Astrocyte of the spinal cord (primary cell): ENCODE measurements around the gene MON1B.
A peak's percentile ranks its signal among the peaks of the same experiment; 100 is the strongest.

Experiments used
- DNase-seq: peaks from one replicate; pipeline ENCODE4 v3.0.0; 2011; ENCODE audit warnings: low read depth, low spot score
- H3K4me3 ChIP-seq: 2 replicates; pipeline ENCODE4 v1.5.1; 2011; ENCODE audit warnings: low read depth, mild to moderate bottlenecking, low read length, moderate library complexity
- CTCF ChIP-seq: IDR thresholded peaks from 2 replicates; pipeline ENCODE4 v1.5.1; 2012; ENCODE audit warnings: low read depth, mild to moderate bottlenecking, low read length, inconsistent platforms
- in situ Hi-C: cut with HindIII; loops from 2 replicates; pipeline ENCODE4 v1.10.0; 2017; ENCODE audit warnings: low sequenced_read_pairs

MON1B gene

GRCh38 chr16:77223184-77223583 lies 32.2 kb downstream of the MON1B start:
- DNase-seq: no peak
- H3K4me3 ChIP-seq: no peak overlapping the region
- in situ Hi-C loops: no loop called here
- peak; percentile 24 for TF ChIP-seq CTCF

DNA sequence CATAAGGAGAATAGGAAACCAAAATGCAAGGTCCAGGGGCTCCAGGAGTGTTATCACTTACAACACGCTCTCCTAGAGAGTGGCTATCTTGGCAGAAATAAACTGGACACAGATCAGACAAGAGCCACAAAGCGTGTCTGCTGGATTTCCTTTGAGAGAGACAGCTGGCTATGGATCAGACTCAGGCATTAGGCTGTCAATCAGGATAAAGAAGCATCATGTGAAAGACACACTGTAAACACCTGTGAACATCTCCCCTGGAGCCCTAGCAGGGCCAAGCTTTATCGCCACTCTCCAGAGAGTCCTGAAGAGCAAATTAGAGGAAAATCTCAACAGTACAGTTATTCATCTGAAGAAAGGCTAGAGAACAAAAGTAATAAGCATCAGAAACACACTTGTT lies 34.2 kb downstream of the MON1B start:
- no peak for TF ChIP-seq CTCF
- in situ Hi-C loops: no loop called here
- no peak for DNase-seq
- H3K4me3 ChIP-seq: no peak overlapping the region

DNA sequence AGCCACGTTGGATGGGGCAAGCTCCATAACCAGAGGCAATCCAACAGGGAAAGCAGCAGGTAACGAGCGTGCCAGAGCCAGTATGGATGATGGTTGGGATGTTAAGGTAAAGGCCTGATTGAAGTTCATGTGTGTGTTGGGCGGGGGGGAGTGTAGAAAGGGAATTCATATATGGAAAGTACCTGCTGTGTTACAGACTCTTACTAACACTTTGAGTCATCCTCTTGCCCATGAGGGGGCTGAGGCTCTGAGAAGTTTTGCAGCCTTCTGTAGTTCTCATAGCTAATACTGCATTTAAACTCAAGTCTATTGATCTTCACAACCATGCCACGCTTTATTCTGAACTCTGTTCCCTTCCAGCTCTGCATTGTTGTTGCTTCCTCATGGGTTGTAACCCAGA lies 36.8 kb downstream of the MON1B start:
- in situ Hi-C loops: no loop called here
- no peak for DNase-seq
- no peak overlapping the region for H3K4me3 ChIP-seq
- no peak for TF ChIP-seq CTCF

DNA sequence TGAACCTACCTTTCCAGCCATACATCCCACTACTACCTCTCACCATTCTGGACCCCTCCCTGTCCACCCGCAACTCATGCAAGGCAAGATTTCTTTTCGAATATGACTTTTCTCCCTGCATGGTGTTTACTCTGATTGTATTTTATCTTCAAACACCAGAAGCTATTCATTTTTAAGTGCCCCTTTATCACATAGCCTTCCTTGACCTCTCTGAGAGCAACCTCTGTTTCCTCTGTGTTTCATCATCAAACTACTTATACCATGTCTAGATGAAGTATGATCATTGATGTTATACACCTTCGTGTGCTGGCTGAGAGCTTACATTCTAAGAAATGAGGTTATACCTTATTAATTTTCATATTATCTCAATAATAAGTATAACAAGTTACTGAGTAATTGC lies 40.1 kb downstream of the MON1B start:
- no peak for TF ChIP-seq CTCF
- in situ Hi-C loops: no loop called here
- DNase-seq: no peak
- no peak overlapping the region for H3K4me3 ChIP-seq

DNA sequence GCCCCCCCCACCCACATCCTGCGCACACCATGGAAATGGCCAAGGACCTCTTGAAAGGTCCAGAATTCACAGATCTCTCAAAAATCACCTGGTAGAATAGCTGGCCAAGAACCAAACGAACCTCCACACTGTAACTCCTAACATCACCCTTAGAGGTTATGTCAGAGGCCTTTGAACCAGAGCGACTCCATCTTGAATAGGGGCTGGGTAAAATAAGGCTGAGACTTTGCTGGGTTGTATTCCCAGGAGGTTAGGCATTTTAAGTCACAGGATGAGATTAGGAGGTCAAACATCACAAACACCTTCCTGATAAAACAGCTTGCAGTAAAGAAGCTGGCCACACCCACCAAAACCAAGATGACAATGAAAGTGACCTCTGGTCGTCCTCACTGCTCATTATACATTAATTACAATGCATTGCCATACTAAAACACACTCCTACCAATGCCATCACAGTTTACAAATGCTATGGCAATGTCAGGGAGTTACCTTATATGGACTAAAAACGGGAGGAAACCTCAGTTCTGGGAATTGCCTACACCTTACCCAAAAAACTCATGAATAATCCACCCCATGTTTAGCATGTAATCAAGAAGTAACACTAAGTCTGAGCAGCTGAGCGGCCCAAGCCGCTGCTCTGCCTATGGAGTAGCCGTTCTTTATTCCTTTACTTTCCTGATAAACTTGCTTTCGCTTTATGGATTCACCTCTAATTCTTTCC lies 43.0 kb downstream of the MON1B start:
- H3K4me3 ChIP-seq: no peak overlapping the region
- no peak for TF ChIP-seq CTCF
- no peak for DNase-seq
- in situ Hi-C loops: no loop called here

DNA sequence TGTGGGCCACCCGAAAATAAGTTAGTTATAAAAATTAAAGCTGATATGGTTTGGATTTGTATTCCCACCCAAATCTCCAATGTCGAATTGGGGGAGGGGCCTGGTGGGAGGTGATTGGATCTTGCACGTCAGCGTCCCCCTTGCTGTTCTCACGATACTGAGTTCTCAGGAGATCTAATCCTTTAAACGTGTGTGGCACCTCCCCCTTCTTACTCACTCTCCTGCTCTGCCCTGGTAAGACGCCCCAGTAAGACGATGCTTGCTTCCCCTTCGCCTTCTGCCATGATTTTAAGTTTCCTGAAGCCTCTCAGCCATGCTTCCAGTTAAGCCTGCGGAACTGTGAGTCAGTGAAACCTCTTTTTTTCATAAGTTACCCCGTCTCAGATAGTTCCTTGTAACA lies 43.6 kb downstream of the MON1B start:
- in situ Hi-C loops: no loop called here
- no peak for DNase-seq
- H3K4me3 ChIP-seq: no peak overlapping the region
- TF ChIP-seq CTCF: no peak

GRCh38 chr16:77236063-77236511 lies 45.1 kb downstream of the MON1B start:
- TF ChIP-seq CTCF: peak; percentile 97
- H3K4me3 ChIP-seq: peak overlapping the region; percentile 16
- in situ Hi-C loops: no loop called here
- DNase-seq: peak; percentile 77
